Right lobe of liver (tissue), 4 donors: Measurements from ENCODE around the gene EDNRB.

Source experiments
- CTCF ChIP-seq, 4 donors: fragments of 200-600 bp in 3 of 4; fragments of 450-650 bp in 1 of 4; IDR thresholded peaks; one replicate each; pipeline versions ENCODE4 v1.5.1 to v1.8.0; 2016 to 2022; ENCODE audit warnings: antibody characterized with exemption in 4 of 4, mild to moderate bottlenecking in 2 of 4
- POLR2A ChIP-seq: fragments of 450-650 bp; IDR thresholded peaks from one replicate; pipeline ENCODE4 v1.6.1; 2017; ENCODE audit warnings: antibody characterized with exemption, mild to moderate bottlenecking
- donor health status: DM: no; HTN: no; CAD: no.
- donor health status: DM: no; HTN: no; CAD: no.
- donor health status: DM: no; HTN: yes; CAD: no.

DNA sequence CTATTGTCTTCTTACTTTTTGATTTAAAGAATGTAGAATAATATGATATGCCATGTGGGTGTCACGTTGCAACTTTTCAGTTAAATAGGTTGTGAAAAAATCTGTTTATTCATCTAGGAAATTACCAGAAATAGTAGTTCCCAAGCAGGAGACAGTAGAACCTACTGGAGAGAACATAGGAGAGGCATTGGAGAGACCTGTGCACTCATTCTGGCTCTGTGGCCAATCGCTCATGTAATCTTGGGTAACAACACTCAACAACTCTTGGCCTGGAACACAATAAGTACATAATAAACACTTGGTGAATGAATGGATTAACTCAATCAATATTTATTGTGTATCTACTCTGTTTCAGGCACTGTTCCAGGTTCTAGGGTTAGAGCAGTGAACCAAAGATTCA, 35.3 kb downstream of the EDNRB start:
- TF ChIP-seq POLR2A (no peak), CTCF (IDR thresholded peaks at IDR 0.05) (no peak)
